Measurements from ENCODE around the gene SPTB.

GRCh38 chr14:64702493-64703394, 177.0 kb downstream of the SPTB start:
- TF ChIP-seq EZH2 (IDR thresholded peaks at IDR 0.05; ENCODE audit: borderline replicate concordance) (no peak), EZH2phosphoT487 (IDR thresholded peaks at IDR 0.05; ENCODE audit: low read depth, severe bottlenecking, unreplicated experiment) (no peak), CTCF (IDR thresholded peaks at IDR 0.05; ENCODE audit: poor library complexity) (no peak)

Measured in hepatocyte (in vitro differentiated cells).